Limb (tissue), 2 donors: ENCODE results near the gene TIMM23.
"Not testable (repeated sequence)": the region's sequence is repeated elsewhere in the genome, so short reads cannot be mapped to it uniquely, and the experiment has no call there.

Experiments
- DNase-seq, 2 donors: peaks; one replicate each; pipeline ENCODE4 v3.0.0-alpha.2; 2016; ENCODE audit errors: extremely low spot score in 2 of 2

Gene TIMM23

DNA sequence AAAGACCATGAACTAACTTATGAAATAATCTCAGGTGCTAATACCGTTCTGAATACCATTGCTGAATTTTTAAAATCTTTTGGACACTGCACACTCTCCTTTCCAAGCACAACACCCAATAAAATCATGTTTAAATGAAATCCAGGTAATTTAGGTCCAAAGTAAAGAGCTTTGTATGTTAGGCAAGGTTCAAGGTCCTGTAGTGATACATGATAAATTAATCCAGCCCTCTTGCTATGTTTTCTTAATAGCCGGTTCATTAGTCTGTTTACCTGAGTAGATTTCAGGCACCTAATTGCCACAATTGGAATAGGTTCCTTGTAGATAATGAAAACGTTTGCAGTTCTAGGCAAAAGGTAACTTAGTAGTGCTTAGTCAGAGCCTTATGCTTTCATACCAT lies 13.3 kb downstream of the TIMM23 start:
- not testable (repeated sequence) for DNase-seq

- no peak for DNase-seq
These were observed 25.3 kb downstream of the TIMM23 start for GRCh38 chr10:45997557-45997956.

GRCh38 chr10:45997994-45998763 lies 25.9 kb downstream of the TIMM23 start:
- DNase-seq: no peak

DNA sequence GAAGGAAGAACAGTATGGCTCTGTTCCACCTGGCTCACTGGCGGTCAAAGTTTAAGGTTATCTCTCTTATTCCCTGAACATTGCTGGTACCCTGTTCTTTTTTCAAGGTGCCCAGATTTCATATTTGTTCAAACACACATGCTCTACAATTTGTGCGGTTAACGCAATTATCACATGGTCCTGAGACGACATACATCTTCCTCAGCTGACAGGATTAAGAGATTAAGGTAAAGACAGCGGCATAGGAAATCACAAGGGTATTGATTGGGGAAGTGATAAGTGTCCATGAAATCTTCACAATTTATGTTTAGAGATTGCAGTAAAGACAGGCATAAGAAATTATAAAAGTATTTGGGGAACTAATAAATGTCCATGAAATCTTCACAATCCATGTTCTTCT lies 27.7 kb downstream of the TIMM23 start:
- not testable (repeated sequence) for DNase-seq

GRCh38 chr10:46000538-46000937 lies 28.2 kb downstream of the TIMM23 start:
- DNase-seq: no peak

- DNase-seq: no peak
These were observed 29.0 kb downstream of the TIMM23 start for GRCh38 chr10:46001187-46001756.

DNA sequence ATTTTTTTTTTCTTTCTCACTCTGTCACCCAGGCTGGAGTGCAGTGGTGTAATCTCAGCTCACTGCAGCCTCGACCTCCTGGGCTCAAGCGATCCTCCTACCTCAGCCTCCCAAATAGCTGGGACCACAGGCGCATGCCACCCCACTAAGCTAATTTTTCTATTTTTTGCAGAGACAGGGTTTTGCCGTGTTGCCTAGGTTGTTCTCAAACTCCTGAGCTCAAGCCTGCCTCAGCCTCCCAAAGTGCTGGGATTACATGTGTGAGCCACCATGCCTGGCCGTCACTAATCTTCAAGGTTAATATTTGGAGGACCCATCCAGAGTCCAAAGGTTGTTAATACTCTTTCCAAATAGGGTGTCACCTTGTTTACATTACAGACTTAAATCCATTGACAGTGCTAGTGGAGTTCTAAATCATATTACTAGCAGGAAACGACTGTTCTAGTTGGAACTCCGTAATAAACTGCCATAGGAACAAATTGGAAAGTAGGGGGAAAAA lies 29.9 kb downstream of the TIMM23 start:
- DNase-seq: not testable (repeated sequence)

DNA sequence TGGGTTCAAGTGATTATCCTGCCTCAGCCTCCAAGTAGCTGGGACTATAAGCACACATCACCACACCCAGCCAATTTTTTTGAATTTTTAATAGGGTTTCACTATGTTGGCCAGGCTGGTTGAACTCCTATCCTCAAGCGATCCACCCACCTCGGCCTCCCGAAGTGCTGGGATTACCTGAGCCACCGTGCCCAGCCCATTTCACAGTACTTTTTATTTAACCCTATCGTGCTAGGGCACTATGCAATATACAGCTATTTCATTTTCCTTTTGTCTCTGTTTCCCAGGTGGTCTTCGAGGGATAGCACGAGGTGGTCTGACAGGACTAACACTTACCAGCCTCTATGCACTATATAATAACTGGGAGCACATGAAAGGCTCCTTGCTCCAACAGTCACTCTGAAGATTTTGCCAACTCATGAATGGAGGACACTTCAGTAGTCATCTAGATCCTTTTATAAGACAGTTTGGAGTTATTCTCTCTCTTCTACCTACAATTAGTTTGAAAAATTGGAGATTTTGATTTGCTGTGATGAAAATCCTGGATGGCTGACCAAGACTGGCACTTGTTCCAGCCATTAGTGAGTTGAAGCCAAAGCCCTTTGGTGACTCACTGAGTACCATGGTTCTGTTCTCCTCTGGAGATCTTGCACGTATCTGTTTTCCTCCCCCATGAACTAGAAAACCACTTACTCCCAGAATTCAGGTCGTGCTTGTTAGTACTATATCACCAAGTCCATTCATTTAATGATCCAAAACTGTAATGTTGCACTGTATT lies 30.8 kb downstream of the TIMM23 start:
- DNase-seq: no peak

GRCh38 chr10:46004963-46005362 lies 32.7 kb downstream of the TIMM23 start:
- no peak for DNase-seq

GRCh38 chr10:46005383-46005782 lies 33.1 kb downstream of the TIMM23 start:
- DNase-seq: no peak

- no peak for DNase-seq
These were observed 33.9 kb downstream of the TIMM23 start for GRCh38 chr10:46006219-46006618.

DNA sequence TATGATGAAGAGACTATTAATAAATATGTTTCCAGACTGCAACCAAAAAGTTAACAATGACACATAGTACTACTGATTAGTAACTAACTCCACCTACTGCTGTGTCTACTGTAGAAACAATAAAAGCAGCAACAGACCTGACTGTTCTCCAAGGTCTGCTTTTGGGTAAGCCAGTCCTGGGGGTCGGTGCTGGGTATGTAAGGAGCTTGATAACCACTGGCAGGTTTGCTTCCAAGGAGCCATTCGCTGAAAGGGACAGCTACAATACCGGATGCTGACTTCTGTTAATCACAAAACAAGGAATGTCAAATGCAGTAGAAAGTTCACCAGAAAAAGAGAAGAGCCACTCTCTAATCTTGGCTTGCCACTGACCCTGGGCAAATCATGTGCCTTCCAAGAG lies 40.5 kb downstream of the TIMM23 start:
- DNase-seq: no peak

GRCh38 chr10:46014206-46014605 lies 41.9 kb downstream of the TIMM23 start:
- no peak for DNase-seq

DNA sequence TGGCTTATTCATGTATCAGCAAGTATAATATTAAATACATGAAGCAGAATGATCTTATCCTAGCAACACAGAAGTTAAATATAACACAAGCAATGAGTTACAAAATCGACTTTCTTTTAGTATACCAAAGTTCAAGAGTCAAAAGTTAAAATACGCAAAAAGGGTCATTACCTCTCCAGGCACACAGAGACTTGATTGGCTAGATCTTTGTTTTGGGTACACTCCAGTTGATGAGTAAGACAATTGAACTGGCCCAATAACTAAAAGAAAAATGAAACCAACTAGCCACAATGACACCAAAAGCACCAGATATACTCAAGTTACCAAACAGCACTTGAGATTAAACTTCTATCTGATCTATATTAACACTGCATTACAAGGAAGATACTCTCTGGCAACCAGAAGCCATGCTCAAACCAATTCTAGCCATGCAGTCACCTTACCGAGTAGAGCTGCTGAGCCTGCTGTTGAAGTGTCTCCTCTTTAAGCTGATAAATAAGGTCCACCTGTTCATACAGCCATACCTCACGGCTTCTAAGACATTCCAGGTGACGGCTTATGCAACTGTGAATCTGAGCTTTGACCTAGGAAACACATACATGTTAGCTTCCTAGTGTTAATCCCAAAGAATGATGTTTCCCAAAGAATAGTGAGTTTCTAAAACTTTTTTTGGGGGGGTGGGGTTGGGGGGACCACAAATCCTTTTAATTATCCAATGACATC lies 42.6 kb downstream of the TIMM23 start:
- DNase-seq: no peak

GRCh38 chr10:46016190-46016589 lies 43.9 kb downstream of the TIMM23 start:
- no peak for DNase-seq

DNA sequence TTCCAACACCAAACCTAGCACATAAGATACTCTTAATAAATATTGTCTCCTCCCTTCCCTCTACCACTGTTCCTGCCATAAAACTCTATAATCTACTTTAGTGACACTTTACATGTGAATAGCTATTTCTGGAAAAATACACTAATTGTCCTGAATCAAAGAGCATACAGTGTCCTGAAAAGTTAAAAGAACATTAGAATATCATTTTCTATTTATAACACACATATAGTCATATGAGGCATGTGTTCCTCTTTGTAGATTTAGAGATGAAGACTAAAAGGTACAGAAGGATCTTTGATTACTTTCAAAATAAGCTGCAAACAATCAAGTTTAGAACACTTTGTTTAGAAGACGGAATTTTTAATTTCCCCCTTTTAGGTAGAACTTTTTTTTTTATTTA lies 44.5 kb downstream of the TIMM23 start:
- DNase-seq: no peak

DNA sequence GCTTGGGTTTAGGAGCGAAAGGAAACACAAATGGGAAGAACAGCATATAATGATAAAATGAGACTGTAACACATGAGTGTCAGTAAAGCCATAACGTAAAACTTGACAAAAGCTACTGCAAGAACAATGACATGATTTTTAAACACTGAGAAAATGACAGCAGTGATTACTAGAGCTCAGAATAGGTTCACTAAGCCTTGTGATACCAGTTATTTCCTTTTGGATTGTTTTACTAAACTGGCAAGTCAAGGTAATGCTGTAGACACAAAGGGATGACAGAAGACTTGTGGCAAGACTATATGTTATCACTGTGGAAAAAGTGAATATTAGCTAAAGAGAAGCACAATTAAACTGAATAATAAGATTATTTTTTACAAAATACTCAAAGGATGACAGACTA lies 45.4 kb downstream of the TIMM23 start:
- DNase-seq: no peak

DNA sequence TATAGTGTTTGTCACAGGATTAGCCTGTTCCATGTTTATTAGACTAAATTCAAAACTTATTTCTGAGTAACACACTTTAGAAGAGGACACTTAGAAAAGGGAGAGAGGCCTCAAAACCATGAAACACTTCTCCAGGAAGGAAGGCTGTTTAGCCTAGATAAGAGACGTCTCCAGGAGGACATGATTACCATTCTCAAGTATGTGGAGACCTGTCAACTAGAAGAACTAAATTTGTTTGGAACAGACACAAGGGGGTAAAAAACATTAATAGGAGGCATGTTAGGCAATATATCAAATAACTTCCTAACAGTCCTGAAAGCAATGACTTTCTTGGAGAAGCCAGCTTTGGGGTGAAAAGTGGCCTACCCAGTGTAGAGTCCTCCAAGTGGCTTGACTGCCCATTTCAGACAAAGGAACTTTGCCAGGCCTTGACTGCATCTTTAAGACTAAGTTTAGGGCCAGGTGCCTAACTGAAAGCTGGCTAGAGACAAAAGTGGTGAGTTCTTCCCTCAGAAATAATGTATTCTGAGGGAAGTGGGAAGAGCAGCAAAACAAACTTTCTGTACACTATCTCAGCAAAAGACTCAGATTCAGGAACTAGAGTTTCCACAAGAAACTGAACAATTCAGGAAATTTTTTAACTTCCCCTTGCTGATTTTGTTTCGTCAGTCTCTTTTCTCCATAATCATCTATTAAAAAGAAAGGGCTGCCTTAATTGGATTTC lies 46.3 kb downstream of the TIMM23 start:
- no peak for DNase-seq

DNA sequence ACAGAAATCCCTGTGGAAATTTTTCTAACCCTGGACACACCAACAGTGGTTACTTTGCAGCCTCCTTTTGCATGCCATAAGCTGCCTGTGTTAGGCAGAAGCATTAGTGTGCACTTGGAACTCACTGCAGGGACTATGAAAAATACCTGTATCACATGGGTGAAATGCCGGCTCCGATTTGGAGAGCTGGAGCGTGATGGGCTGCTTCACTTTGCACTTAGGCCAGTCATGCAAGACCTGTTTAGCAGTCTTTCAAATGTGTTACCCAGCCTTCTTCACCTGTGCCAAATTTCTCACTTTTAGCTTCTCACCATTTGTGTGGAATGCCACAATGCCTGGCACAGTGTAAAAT lies 46.9 kb downstream of the TIMM23 start:
- no peak for DNase-seq

GRCh38 chr10:46019569-46020343 lies 47.5 kb downstream of the TIMM23 start:
- DNase-seq: no peak

DNA sequence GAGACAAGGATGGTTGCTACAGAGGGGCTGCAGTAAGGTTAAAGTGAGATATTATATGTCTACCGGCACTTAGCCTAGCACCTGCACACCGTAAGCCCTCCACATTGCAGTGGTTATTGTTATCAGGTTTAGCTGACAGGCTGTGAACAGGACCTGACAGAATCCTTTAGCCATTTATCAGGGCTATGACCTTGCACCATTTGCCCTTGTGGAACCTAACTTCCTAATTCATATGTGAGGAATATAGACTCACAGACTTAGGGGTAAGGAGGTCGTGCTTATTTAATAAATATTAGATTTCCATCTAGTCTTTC lies 48.0 kb downstream of the TIMM23 start:
- no peak for DNase-seq
